NCI-H2107 treated with DMSO at 0.1 percent for 48 hours (cell line): Measurements from ENCODE around the gene CD68.

Source experiments
- DNase-seq: peaks from one replicate; lab custom pipeline; 2025; ENCODE audit not compliant: unreplicated experiment; lab: John Stamatoyannopoulos, UW

The CD68 gene

GRCh38 chr17:7579001-7579833 lies at the start of gene CD68:
Gene CD68, plus strand, starts transcription at chr17:7579638. Its CDS starts 40 bp downstream, at chr17:7579678.
- no peak for DNase-seq

- DNase-seq: no peak
Measured at GRCh38 chr17:7530023-7530900, 49.2 kb upstream of the CD68 start.

- no peak for DNase-seq
Measured at GRCh38 chr17:7538050-7538449, 41.4 kb upstream of the CD68 start.

GRCh38 chr17:7538891-7539545 lies 40.4 kb upstream of the CD68 start:
- DNase-seq: no peak

GRCh38 chr17:7541074-7541621 lies 38.3 kb upstream of the CD68 start:
- DNase-seq: no peak

- no peak for DNase-seq
Measured at GRCh38 chr17:7544911-7545310, 34.5 kb upstream of the CD68 start.

- DNase-seq: no peak
Measured at GRCh38 chr17:7548585-7549400, 30.6 kb upstream of the CD68 start, which contains the start of gene TNFSF12. Gene TNFSF12, plus strand, starts transcription at chr17:7549058. Its CDS starts 96 bp downstream, at chr17:7549154.

GRCh38 chr17:7549401-7550055 lies 29.9 kb upstream of the CD68 start:
- no peak for DNase-seq

- no peak for DNase-seq
Measured at GRCh38 chr17:7550344-7550743, 29.1 kb upstream of the CD68 start.

GRCh38 chr17:7551396-7551795 lies 28.0 kb upstream of the CD68 start:
- no peak for DNase-seq

GRCh38 chr17:7552621-7553051 lies 26.8 kb upstream of the CD68 start:
- no peak for DNase-seq

- no peak for DNase-seq
Measured at GRCh38 chr17:7553356-7553755, 26.1 kb upstream of the CD68 start.

- DNase-seq: no peak
Measured at GRCh38 chr17:7555320-7555948, 24.0 kb upstream of the CD68 start.

GRCh38 chr17:7556627-7557026 lies 22.8 kb upstream of the CD68 start:
- no peak for DNase-seq

GRCh38 chr17:7557147-7557764 lies 22.2 kb upstream of the CD68 start:
- no peak for DNase-seq

GRCh38 chr17:7557775-7558543 lies 21.5 kb upstream of the CD68 start:
- DNase-seq: no peak

GRCh38 chr17:7558544-7559319 lies 20.7 kb upstream of the CD68 start, which contains the start of gene TNFSF13:
Gene TNFSF13, plus strand, starts transcription at chr17:7558750. Its CDS starts 290 bp downstream, at chr17:7559040.
- DNase-seq: no peak
